ENCODE results near the gene DNM1L.

GRCh38 chr12:32681272-32681671, 2.2 kb downstream of the DNM1L start:
- TF ChIP-seq POLR2A (IDR thresholded peaks at IDR 0.05) (no peak), CTCF (IDR thresholded peaks at IDR 0.05) (no peak)
